DOHH2 (cell line): ENCODE results near the gene PASD1.

Experiments used
- H3F3A ChIP-seq: fragments of 200-600 bp; sonication (generic), shearing (Covaris generic); 2 replicates; pipeline ENCODE4 v1.6.0; 2016; ENCODE audit warnings: antibody characterized with exemption, mild to moderate bottlenecking; ENCODE audit not compliant: control insufficient read depth, insufficient read depth
- H3K27ac ChIP-seq: fragments of 200-600 bp; sonication (generic); 2 replicates; pipeline ENCODE4 v1.5.1; 2014; ENCODE audit warnings: low read depth, mild to moderate bottlenecking, low read length, moderate library complexity
- H3K27me3 ChIP-seq: fragments of 200-600 bp; sonication (generic); 2 replicates; pipeline ENCODE4 v1.6.1; 2014; ENCODE audit warnings: mild to moderate bottlenecking, low read length, mixed read lengths; ENCODE audit not compliant: control insufficient read depth
- H3K36me3 ChIP-seq: fragments of 200-600 bp; sonication (generic); 2 replicates; pipeline ENCODE4 v1.6.1; 2014; ENCODE audit warnings: mild to moderate bottlenecking, low read length, moderate library complexity, mixed read lengths; ENCODE audit not compliant: control insufficient read depth
- H3K4me1 ChIP-seq: fragments of 200-600 bp; sonication (generic); 2 replicates; pipeline ENCODE4 v1.6.1; 2014; ENCODE audit warnings: mild to moderate bottlenecking, low read length, mixed read lengths; ENCODE audit not compliant: control insufficient read depth
- H3K4me2 ChIP-seq: fragments of 200-600 bp; sonication (generic); 2 replicates; pipeline ENCODE4 v1.6.0; 2014; ENCODE audit warnings: mild to moderate bottlenecking, low read length, moderate library complexity
- H3K4me3 ChIP-seq: fragments of 200-600 bp; sonication (generic); 2 replicates; pipeline ENCODE4 v1.5.1; 2014; ENCODE audit warnings: mild to moderate bottlenecking, low read length, mixed read lengths
- H3K79me2 ChIP-seq: fragments of 200-600 bp; sonication (generic); 2 replicates; pipeline ENCODE4 v1.6.1; 2014; ENCODE audit warnings: mild to moderate bottlenecking, low read length, mixed read lengths; ENCODE audit not compliant: control insufficient read depth
- H3K9me2 ChIP-seq: fragments of 200-600 bp; sonication (generic); replicated peaks from 2 replicates; pipeline ENCODE4 v1.6.1; 2014; ENCODE audit warnings: mild to moderate bottlenecking, low read length, mixed read lengths; ENCODE audit not compliant: control insufficient read depth
- H3K9me3 ChIP-seq: fragments of 200-600 bp; sonication (generic); 2 replicates; pipeline ENCODE4 v1.6.1; 2014; ENCODE audit warnings: antibody characterized with exemption, low read length, mixed read lengths; ENCODE audit not compliant: control insufficient read depth, insufficient read depth
- H4K20me1 ChIP-seq: fragments of 200-600 bp; sonication (generic); 2 replicates; pipeline ENCODE4 v1.6.0; 2014; ENCODE audit warnings: low read depth, mild to moderate bottlenecking, antibody characterized with exemption, low read length, moderate library complexity; ENCODE audit not compliant: control insufficient read depth, insufficient read depth
- EZH2phosphoT487 ChIP-seq: fragments of 200-600 bp; sonication (generic); IDR thresholded peaks from 2 replicates; pipeline ENCODE4 v1.6.1; 2017; ENCODE audit warnings: borderline replicate concordance, mild to moderate bottlenecking, antibody characterized with exemption, low read length, moderate library complexity, mixed read lengths
- TF ChIP-seq, protein P1 (sequence below): fragments of 200-600 bp; sonication (generic); IDR thresholded peaks from one replicate; pipeline ENCODE4 v1.5.1; 2014; ENCODE audit warnings: antibody characterized with exemption, mild to moderate bottlenecking, low read depth, low read length; ENCODE audit not compliant: poor library complexity, severe bottlenecking

PASD1 gene

GRCh38 chrX:151713849-151714248 is 150.4 kb downstream of the PASD1 start:
- H3K9me2 ChIP-seq: no peaks in the 10 kb centered on the region
- H3K4me2 ChIP-seq: no peak overlapping the region
- H3K27me3 ChIP-seq: no peaks in the 10 kb centered on the region
- TF ChIP-seq EZH2phosphoT487: no peak
- TF ChIP-seq, protein P1, sequence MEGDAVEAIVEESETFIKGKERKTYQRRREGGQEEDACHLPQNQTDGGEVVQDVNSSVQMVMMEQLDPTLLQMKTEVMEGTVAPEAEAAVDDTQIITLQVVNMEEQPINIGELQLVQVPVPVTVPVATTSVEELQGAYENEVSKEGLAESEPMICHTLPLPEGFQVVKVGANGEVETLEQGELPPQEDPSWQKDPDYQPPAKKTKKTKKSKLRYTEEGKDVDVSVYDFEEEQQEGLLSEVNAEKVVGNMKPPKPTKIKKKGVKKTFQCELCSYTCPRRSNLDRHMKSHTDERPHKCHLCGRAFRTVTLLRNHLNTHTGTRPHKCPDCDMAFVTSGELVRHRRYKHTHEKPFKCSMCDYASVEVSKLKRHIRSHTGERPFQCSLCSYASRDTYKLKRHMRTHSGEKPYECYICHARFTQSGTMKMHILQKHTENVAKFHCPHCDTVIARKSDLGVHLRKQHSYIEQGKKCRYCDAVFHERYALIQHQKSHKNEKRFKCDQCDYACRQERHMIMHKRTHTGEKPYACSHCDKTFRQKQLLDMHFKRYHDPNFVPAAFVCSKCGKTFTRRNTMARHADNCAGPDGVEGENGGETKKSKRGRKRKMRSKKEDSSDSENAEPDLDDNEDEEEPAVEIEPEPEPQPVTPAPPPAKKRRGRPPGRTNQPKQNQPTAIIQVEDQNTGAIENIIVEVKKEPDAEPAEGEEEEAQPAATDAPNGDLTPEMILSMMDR: peak; percentile 46
- no peaks in the 10 kb centered on the region for H3F3A ChIP-seq
- H3K79me2 ChIP-seq: no peaks in the 10 kb centered on the region
- H3K4me1 ChIP-seq: no peaks in the 10 kb centered on the region
- H3K36me3 ChIP-seq: no peaks in the 10 kb centered on the region
- no peaks in the 10 kb centered on the region for H3K9me3 ChIP-seq
- no peak overlapping the region for H3K27ac ChIP-seq
- no peak overlapping the region for H3K4me3 ChIP-seq
- H4K20me1 ChIP-seq: no peaks in the 10 kb centered on the region

- Histone ChIP-seq H4K20me1 (no peaks in the 10 kb centered on the region), H3F3A (no peaks in the 10 kb centered on the region), H3K4me1 (no peaks in the 10 kb centered on the region), H3K27ac (no peak overlapping the region), H3K9me2 (no peaks in the 10 kb centered on the region), H3K4me3 (no peak overlapping the region), H3K27me3 (no peaks in the 10 kb centered on the region), H3K9me3 (no peaks in the 10 kb centered on the region), H3K4me2 (no peak overlapping the region), H3K36me3 (no peaks in the 10 kb centered on the region), H3K79me2 (no peaks in the 10 kb centered on the region)
- TF ChIP-seq, protein P1: no peak
- no peak for TF ChIP-seq EZH2phosphoT487
These were observed 150.9 kb downstream of the PASD1 start for GRCh38 chrX:151714362-151714761.

DNA sequence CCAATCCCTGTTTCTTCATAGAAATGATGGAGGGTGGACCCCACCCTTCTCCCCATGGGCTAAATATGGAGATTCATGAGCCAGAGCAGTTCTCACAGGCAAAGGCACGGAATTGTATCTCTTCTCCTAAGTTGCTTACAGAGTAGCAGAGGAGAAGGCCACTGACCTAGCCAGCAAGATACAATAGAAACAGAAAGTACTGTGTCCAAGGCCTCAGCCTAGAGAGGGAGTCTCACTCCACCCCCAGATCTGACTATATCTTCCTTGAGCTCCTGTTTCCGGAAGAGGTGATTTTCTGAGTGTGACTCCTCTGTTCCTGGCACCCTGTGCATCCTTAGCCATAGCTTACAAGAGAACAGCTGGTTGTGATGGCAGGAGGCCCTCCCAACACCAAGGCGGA is 152.3 kb downstream of the PASD1 start, which contains the start of gene FATE1:
TSS of gene FATE1 (plus strand) at position 284 of the 400 bp plus-strand sequence. CDS start at position 369, 85 bp downstream.
- H4K20me1 ChIP-seq: no peaks in the 10 kb centered on the region
- H3K79me2 ChIP-seq: no peaks in the 10 kb centered on the region
- H3F3A ChIP-seq: no peaks in the 10 kb centered on the region
- H3K4me1 ChIP-seq: no peaks in the 10 kb centered on the region
- no peak for TF ChIP-seq EZH2phosphoT487
- TF ChIP-seq, protein P1: no peak
- no peaks in the 10 kb centered on the region for H3K9me2 ChIP-seq
- no peaks in the 10 kb centered on the region for H3K36me3 ChIP-seq
- H3K27ac ChIP-seq: no peak within 1 kb of the TSS
- no peak within 1 kb of the TSS for H3K4me3 ChIP-seq
- no peaks in the 10 kb centered on the region for H3K27me3 ChIP-seq
- H3K9me3 ChIP-seq: no peaks in the 10 kb centered on the region
- no peak within 1 kb of the TSS for H3K4me2 ChIP-seq
